Neutrophil (primary cell): Measurements from ENCODE around the gene CHERP.
A peak's percentile ranks its signal among the peaks of the same experiment; 100 is the strongest.

ENCODE experiments used
- H3K27ac ChIP-seq: fragments of 200-600 bp; sonication (generic); 2 replicates; pipeline ENCODE4 v1.5.1; 2016; ENCODE audit warnings: mild to moderate bottlenecking, moderate library complexity
- H3K27me3 ChIP-seq: fragments of 200-600 bp; sonication (generic); 2 replicates; pipeline ENCODE4 v1.6.0; 2016; ENCODE audit warnings: mild to moderate bottlenecking
- H3K36me3 ChIP-seq: fragments of 200-600 bp; sonication (generic); 2 replicates; pipeline ENCODE4 v1.5.1; 2017
- H3K4me1 ChIP-seq, 2 experiments: fragments of 200-600 bp in 1 of 2; sonication (generic) in 1 of 2; 1 replicate in 1 of 2; 2 replicates in 1 of 2; pipeline versions ENCODE4 v1.5.1 to v1.6.1; 2013 to 2016; ENCODE audit warnings: low read depth in 1 of 2, low read length in 1 of 2, mild to moderate bottlenecking in 1 of 2, moderate library complexity in 1 of 2; ENCODE audit not compliant: control insufficient read depth in 1 of 2, insufficient read depth in 1 of 2
- H3K4me3 ChIP-seq, 2 experiments: fragments of 200-600 bp in 1 of 2; sonication (generic) in 1 of 2; 1 replicate in 1 of 2; 2 replicates in 1 of 2; pipeline ENCODE4 v1.5.1; 2013 to 2016; ENCODE audit warnings: low read depth in 1 of 2, low read length in 1 of 2, mild to moderate bottlenecking in 1 of 2, moderate library complexity in 1 of 2
- H3K9me3 ChIP-seq: fragments of 200-600 bp; sonication (generic); 2 replicates; pipeline ENCODE4 v1.5.1; 2016
- TF ChIP-seq, protein P1 (sequence below): fragments of 200-600 bp; sonication (generic); IDR thresholded peaks from 2 replicates; pipeline ENCODE4 v1.5.1; 2016; ENCODE audit warnings: antibody characterized with exemption

CHERP gene

GRCh38 chr19:16542910-16543472 is 754 bp upstream of the CHERP start:
- TF ChIP-seq, protein P1, sequence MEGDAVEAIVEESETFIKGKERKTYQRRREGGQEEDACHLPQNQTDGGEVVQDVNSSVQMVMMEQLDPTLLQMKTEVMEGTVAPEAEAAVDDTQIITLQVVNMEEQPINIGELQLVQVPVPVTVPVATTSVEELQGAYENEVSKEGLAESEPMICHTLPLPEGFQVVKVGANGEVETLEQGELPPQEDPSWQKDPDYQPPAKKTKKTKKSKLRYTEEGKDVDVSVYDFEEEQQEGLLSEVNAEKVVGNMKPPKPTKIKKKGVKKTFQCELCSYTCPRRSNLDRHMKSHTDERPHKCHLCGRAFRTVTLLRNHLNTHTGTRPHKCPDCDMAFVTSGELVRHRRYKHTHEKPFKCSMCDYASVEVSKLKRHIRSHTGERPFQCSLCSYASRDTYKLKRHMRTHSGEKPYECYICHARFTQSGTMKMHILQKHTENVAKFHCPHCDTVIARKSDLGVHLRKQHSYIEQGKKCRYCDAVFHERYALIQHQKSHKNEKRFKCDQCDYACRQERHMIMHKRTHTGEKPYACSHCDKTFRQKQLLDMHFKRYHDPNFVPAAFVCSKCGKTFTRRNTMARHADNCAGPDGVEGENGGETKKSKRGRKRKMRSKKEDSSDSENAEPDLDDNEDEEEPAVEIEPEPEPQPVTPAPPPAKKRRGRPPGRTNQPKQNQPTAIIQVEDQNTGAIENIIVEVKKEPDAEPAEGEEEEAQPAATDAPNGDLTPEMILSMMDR: no peak
- peak overlapping the region; percentile 95 to 97 for H3K4me3 ChIP-seq
- H3K36me3 ChIP-seq: peaks cover 15% of the 10 kb centered on the region
- peak overlapping the region; percentile 88 for H3K27ac ChIP-seq
- H3K4me1 ChIP-seq: peaks cover 36 to 37% of the 10 kb centered on the region in 2 experiments
- H3K27me3 ChIP-seq: no peaks in the 10 kb centered on the region
- no peaks in the 10 kb centered on the region for H3K9me3 ChIP-seq

- Histone ChIP-seq H3K36me3 (peaks cover 28% of the 10 kb centered on the region), H3K27me3 (no peaks in the 10 kb centered on the region), H3K27ac (peak overlapping the region; percentile 88), H3K4me3 (peak overlapping the region; percentile 95 to 97), H3K9me3 (no peaks in the 10 kb centered on the region), H3K4me1 (peaks cover 25 to 26% of the 10 kb centered on the region in 2 experiments)
- TF ChIP-seq, protein P1: no peak
Observed at GRCh38 chr19:16541526-16542044, 652 bp downstream of the CHERP start.

DNA sequence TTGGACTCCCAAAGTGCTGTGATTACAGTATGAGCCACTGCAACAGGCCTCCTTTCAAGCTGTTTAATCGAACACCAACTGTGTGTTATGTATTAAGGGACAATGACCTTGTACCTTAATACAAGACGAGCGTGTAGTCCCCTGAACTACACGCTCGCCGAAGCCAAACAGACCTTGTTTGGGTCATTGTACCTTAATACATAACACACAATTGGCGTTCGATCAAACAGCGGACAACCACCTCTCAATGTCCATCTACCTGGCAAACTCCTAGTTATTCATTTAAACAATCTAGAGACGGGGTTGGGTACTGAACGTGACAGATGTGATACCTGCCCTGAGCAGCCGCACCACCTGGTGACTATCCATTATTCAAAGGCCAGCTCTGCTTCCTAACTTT is 1.3 kb downstream of the CHERP start:
- TF ChIP-seq, protein P1: no peak
- H3K36me3 ChIP-seq: peaks cover 35% of the 10 kb centered on the region

DNA sequence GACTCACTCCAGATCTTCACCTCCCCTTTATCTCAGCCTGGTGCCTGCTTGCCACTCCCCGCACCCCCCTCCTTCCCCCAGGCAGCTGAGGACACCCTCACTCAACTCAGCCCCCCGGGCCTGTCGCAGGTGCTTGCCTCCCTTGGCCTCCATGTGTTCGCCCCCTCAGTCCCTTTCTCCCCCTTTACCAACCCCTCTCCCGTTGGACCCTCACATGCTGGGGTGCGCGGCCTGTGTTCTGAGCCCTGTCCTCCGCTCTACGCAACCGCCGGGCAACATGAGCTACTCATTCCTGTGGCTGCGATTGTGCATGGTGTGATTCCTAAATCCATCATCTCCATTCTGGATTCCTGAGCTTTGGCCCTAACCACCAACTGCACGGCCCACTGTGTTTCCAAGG is 5.1 kb downstream of the CHERP start:
- peaks cover 11 to 12% of the 10 kb centered on the region in 2 experiments for H3K4me1 ChIP-seq
- H3K36me3 ChIP-seq: peaks cover 73% of the 10 kb centered on the region
- no peak overlapping the region for H3K27ac ChIP-seq
- no peak overlapping the region for H3K4me3 ChIP-seq
- no peaks in the 10 kb centered on the region for H3K9me3 ChIP-seq
- no peaks in the 10 kb centered on the region for H3K27me3 ChIP-seq
- TF ChIP-seq, protein P1: no peak

More for the DNA sequence above, 1.3 kb downstream of the CHERP start:
- no peaks in the 10 kb centered on the region for H3K9me3 ChIP-seq
- no peaks in the 10 kb centered on the region for H3K27me3 ChIP-seq
- peak overlapping the region; percentile 88 for H3K27ac ChIP-seq
- H3K4me1 ChIP-seq: peaks cover 25 to 26% of the 10 kb centered on the region in 2 experiments
- peak overlapping the region; percentile 95 to 97 for H3K4me3 ChIP-seq

DNA sequence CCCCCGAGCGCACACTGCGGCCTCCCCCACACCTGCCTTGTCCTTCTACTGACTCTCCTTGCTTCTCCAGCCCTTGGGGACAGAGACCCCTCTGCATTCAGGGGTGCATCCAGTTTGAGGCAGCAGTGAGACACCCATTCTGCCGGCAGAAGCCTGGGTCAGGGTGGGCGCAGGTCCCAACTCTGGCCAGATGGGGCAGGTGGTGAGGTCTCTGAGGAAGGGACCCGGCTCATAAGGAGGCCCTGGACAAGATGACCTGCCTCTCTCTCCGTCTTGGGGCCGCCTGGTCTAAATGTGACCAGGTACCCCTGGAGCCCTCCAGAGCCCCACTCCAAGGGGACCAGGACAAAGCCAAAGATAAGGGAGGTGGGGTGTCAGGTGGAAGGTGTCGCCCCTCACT is 6.1 kb downstream of the CHERP start:
- H3K36me3 ChIP-seq: peaks cover 83% of the 10 kb centered on the region
- no peak overlapping the region for H3K4me3 ChIP-seq
- H3K27ac ChIP-seq: no peak overlapping the region
- TF ChIP-seq, protein P1: no peak
- H3K4me1 ChIP-seq: peaks cover 4 to 5% of the 10 kb centered on the region in 2 experiments
- H3K9me3 ChIP-seq: no peaks in the 10 kb centered on the region
- no peaks in the 10 kb centered on the region for H3K27me3 ChIP-seq
